RWPE1 (cell line): ENCODE measurements around the gene ERICH6B.

Source experiments
- CTCF ChIA-PET: fragments of 350-600 bp; sonication (Branson Sonifier 250); formaldehyde crosslinking; extraction: SDS; loops from one replicate; lab custom pipeline; 2021; lab: Yijun Ruan, JAX
- POLR2A ChIA-PET: fragments of 400-600 bp; formaldehyde crosslinking; extraction: SDS; loops from one replicate; lab custom pipeline; 2020; ENCODE audit warnings: antibody characterized with exemption; ENCODE audit not compliant: low non-redundant PET; lab: Yijun Ruan, JAX
- DNase-seq: peaks from one replicate; pipeline ENCODE4 v3.0.0; 2012; ENCODE audit warnings: low spot score
- H3K27ac ChIP-seq: fragments of 450-650 bp; 2 replicates; pipeline ENCODE4 v1.5.1; 2017
- CTCF ChIP-seq: fragments of 450-650 bp; conservative IDR thresholded peaks from 2 replicates; pipeline ENCODE4 v1.5.1; 2017; ENCODE audit warnings: low read depth, mild to moderate bottlenecking

Gene ERICH6B

DNA sequence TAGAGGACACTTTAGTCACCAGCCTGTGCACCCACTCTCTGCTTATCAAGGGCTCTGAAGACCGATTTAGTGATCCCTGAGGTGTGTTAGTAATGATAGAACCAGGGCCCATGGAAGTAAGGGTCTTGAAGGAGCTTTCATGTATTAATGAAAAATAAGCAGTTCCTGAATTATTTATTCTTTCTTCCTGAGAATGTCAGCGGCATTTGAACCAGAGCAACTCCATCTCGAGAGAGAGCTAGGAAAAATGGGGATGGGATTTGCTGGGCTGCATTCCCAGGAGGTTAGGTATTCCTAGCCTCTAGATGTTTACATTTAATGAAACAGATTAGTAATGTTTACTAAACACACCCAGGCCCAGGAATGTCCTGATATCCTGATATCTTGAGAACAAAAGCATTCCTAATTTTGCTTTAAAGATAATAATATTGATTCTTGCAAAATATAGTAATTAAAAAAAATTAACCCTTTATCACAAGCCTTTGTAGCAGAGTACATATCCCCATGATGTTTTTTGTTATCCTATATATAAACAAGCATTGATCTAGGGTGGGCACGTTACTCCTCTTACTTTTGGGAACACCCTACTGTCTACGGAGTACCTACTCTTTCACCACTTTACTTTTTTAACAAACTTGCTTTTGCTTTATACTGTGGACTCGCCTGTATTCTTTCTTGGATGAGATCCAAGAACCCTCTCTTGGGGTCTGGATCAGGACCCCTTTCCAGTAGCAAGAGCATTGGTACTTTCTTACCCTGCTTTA is 87.7 kb downstream of the ERICH6B start:
- CTCF ChIA-PET = interaction anchor here (0.6 kb wide), 1 partner anchor 1075 kb away, joined by 3 read pairs; no protein-coding TSS in a partner anchor
- POLR2A ChIA-PET = no interaction called here
- no peak overlapping the region for H3K27ac ChIP-seq
- DNase-seq = no peak
- TF ChIP-seq CTCF = no peak

- no peak overlapping the region for H3K27ac ChIP-seq
- TF ChIP-seq CTCF = no peak
- ChIA-PET CTCF (interaction anchor here (0.6 kb wide), 1 partner anchor 107 kb away, joined by 3 read pairs; no protein-coding TSS in a partner anchor), POLR2A (no interaction called here)
- no peak for DNase-seq
These were observed 93.0 kb downstream of the ERICH6B start for GRCh38 chr13:45522571-45522970.

- H3K27ac ChIP-seq = no peak overlapping the region
- CTCF ChIA-PET = interaction anchor here (0.7 kb wide), 1 partner anchor 116 kb away, joined by 3 read pairs; no protein-coding TSS in a partner anchor
- POLR2A ChIA-PET = no interaction called here
- no peak for TF ChIP-seq CTCF
- no peak for DNase-seq
These were observed 94.2 kb downstream of the ERICH6B start for GRCh38 chr13:45521297-45521696.

DNA sequence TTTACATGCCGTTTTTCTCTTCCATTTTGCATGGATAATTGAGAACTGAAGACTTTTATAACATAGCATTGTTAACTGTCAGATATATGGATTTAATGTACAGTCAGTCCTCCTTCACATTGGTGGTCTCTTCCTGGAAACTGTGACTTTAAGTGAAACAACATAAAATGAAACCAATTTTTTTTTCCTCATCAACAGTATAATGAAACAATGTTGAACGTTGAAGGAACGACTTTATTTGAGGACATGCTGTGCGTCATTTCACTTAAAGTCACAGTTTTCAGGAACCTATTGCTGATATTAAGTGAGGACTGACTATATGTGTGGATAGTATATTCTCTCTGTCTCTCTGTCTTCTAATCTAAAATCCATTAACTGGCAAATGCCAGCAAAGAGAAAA is 96.0 kb downstream of the ERICH6B start:
- no peak for TF ChIP-seq CTCF
- ChIA-PET CTCF (no interaction called here), POLR2A (no interaction called here)
- no peak for DNase-seq
- no peak overlapping the region for H3K27ac ChIP-seq

GRCh38 chr13:45518525-45519245 is 96.9 kb downstream of the ERICH6B start:
- no peak for TF ChIP-seq CTCF
- ChIA-PET POLR2A (no interaction called here), CTCF (interaction anchor here (0.6 kb wide), 1 partner anchor 1006 kb away, joined by 9 read pairs; no protein-coding TSS in a partner anchor)
- peak; percentile 29 for DNase-seq
- H3K27ac ChIP-seq = no peak overlapping the region

DNA sequence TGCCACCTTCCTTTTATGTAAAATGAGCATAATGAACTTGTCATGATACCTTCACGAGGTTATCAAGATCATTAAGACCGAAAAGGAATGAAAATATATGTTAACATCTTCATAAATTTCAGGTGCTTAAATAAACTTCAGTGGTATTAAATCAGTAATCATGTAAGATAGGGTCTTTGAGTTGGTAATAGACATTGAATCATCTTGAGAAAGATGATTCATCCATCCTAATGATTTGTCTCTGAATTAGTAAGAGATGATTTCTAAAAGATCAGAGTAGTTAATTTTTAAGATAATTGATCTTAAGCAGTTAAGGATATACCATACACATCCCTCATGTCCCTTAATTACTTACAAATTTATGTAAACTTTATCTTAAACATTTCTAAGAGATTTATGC is 98.8 kb downstream of the ERICH6B start:
- H3K27ac ChIP-seq = no peak overlapping the region
- ChIA-PET POLR2A (no interaction called here), CTCF (interaction anchor here (0.7 kb wide), 1 partner anchor 50 kb away, joined by 3 read pairs; no protein-coding TSS in a partner anchor)
- DNase-seq = no peak
- no peak for TF ChIP-seq CTCF
